IMR-90 (cell line): ENCODE results near the gene KLHL4. TPM values are rescaled to one million over a fixed set of nuclear protein-coding genes. Genes with fewer than 3 reads are reported as not detected.
"Not testable (repeated sequence)": the region's sequence is repeated elsewhere in the genome, so short reads cannot be mapped to it uniquely, and the experiment has no call there.

Experiments
- ATAC-seq: fragments of 200-7000 bp; cut with Tn5 transposase; 2 replicates; pipeline ENCODE4 v1.9.1; 2020; ENCODE audit warnings: low read depth, mild to moderate bottlenecking, moderate library complexity
- BruUV-seq: library from RNA; stranded (reverse); fragments of 400-500 nt; replicated peaks from 2 replicates; lab custom pipeline; 2021; lab: Mats Ljungman, UMichigan
- CTCF ChIA-PET: fragments of 300-600 bp; formaldehyde crosslinking; extraction: SDS; loops from one replicate; lab custom pipeline; 2021; ENCODE audit warnings: antibody characterized with exemption; lab: Yijun Ruan, JAX
- POLR2A ChIA-PET: fragments of 300-600 bp; sonication (Branson Sonifier 250); formaldehyde crosslinking; loops from one replicate; lab custom pipeline; 2022; ENCODE audit warnings: antibody characterized with exemption; ENCODE audit not compliant: unreplicated experiment; lab: Charles Lee
- DNase-seq: peaks from one replicate; pipeline ENCODE4 v3.0.0; 2013
- H2AFZ ChIP-seq: replicated peaks from 2 replicates; pipeline ENCODE3; 2013; ENCODE audit warnings: low read length, mild to moderate bottlenecking; ENCODE audit not compliant: poor library complexity
- H2AK5ac ChIP-seq: 2 replicates; pipeline ENCODE4 v1.6.1; 2013; ENCODE audit warnings: low read depth, low read length, inconsistent platforms
- H2AK9ac ChIP-seq: replicated peaks from 2 replicates; pipeline ENCODE3; 2013; ENCODE audit warnings: mild to moderate bottlenecking, low read depth, low read length, moderate library complexity; ENCODE audit not compliant: poor library complexity
- H2BK120ac ChIP-seq: 2 replicates; pipeline ENCODE4 v1.6.1; 2013; ENCODE audit warnings: low read depth, low read length, inconsistent platforms
- H2BK15ac ChIP-seq: 3 replicates; pipeline ENCODE4 v1.6.1; 2013; ENCODE audit warnings: low read depth, low read length, inconsistent platforms
- H2BK20ac ChIP-seq: 2 replicates; pipeline ENCODE4 v1.6.1; 2013; ENCODE audit warnings: low read depth, mild to moderate bottlenecking, inconsistent platforms, low read length, moderate library complexity
- H2BK5ac ChIP-seq: 2 replicates; pipeline ENCODE4 v1.6.1; 2013; ENCODE audit warnings: mild to moderate bottlenecking, low read depth, low read length, inconsistent platforms; ENCODE audit not compliant: poor library complexity, severe bottlenecking
- H3K14ac ChIP-seq: replicated peaks from 2 replicates; pipeline ENCODE4 v1.6.1; 2013; ENCODE audit warnings: low read depth, low read length, inconsistent platforms
- H3K18ac ChIP-seq: 2 replicates; pipeline ENCODE4 v1.6.1; 2013; ENCODE audit warnings: low read depth, low read length, control low read depth
- H3K23ac ChIP-seq: 2 replicates; pipeline ENCODE4 v1.6.1; 2013; ENCODE audit warnings: low read depth, low read length, inconsistent platforms
- H3K27ac ChIP-seq: 2 replicates; pipeline ENCODE4 v1.5.1; 2013; ENCODE audit warnings: mild to moderate bottlenecking, control low read depth, low read length; ENCODE audit not compliant: insufficient read depth
- H3K27me3 ChIP-seq: 2 replicates; pipeline ENCODE4 v1.6.1; 2013; ENCODE audit warnings: low read length; ENCODE audit not compliant: control insufficient read depth, insufficient read depth
- H3K36me3 ChIP-seq: 2 replicates; pipeline ENCODE4 v1.6.1; 2013; ENCODE audit warnings: low read length, mixed read lengths; ENCODE audit not compliant: control insufficient read depth, insufficient read depth
- H3K4ac ChIP-seq: 2 replicates; pipeline ENCODE4 v1.6.1; 2013; ENCODE audit warnings: low read depth, low read length, inconsistent platforms
- H3K4me1 ChIP-seq: 2 replicates; pipeline ENCODE4 v1.6.1; 2013; ENCODE audit warnings: low read length, mixed read lengths; ENCODE audit not compliant: control insufficient read depth, insufficient read depth
- H3K4me2 ChIP-seq: 2 replicates; pipeline ENCODE4 v1.6.1; 2013; ENCODE audit warnings: low read depth, mild to moderate bottlenecking, control low read depth, low read length, moderate library complexity
- H3K4me3 ChIP-seq: 2 replicates; pipeline ENCODE4 v1.5.1; 2013; ENCODE audit warnings: low read depth, mild to moderate bottlenecking, control low read depth, low read length, moderate library complexity; ENCODE audit not compliant: insufficient read depth
- H3K56ac ChIP-seq: 2 replicates; pipeline ENCODE4 v1.6.1; 2013; ENCODE audit warnings: low read length, inconsistent platforms; ENCODE audit not compliant: insufficient read depth; ENCODE audit errors: extremely low read depth
- H3K79me1 ChIP-seq, 2 experiments: 2 replicates each; pipeline ENCODE4 v1.6.1; 2013; ENCODE audit warnings: low read length in 2 of 2, inconsistent platforms in 1 of 2, low read depth in 1 of 2
- H3K9ac ChIP-seq: 2 replicates; pipeline ENCODE4 v1.6.1; 2013; ENCODE audit warnings: low read depth, low read length, control low read depth
- H3K9me1 ChIP-seq: 2 replicates; pipeline ENCODE4 v1.6.1; 2013; ENCODE audit warnings: low read length, inconsistent platforms; ENCODE audit not compliant: insufficient read depth
- H3K9me3 ChIP-seq: 2 replicates; pipeline ENCODE4 v1.6.1; 2013; ENCODE audit warnings: low read length; ENCODE audit not compliant: control insufficient read depth, insufficient read depth
- H4K20me1 ChIP-seq: 2 replicates; pipeline ENCODE4 v1.6.1; 2013; ENCODE audit warnings: low read length, inconsistent platforms; ENCODE audit not compliant: insufficient read depth
- H4K5ac ChIP-seq: 2 replicates; pipeline ENCODE4 v1.6.1; 2013; ENCODE audit warnings: mild to moderate bottlenecking, low read depth, low read length, control low read depth
- H4K8ac ChIP-seq, 2 experiments: 2 replicates each; pipeline ENCODE4 v1.6.1; 2013; ENCODE audit warnings: low read depth in 2 of 2, low read length in 2 of 2, control low read depth in 1 of 2, inconsistent platforms in 1 of 2
- H4K91ac ChIP-seq: 2 replicates; pipeline ENCODE4 v1.6.1; 2013; ENCODE audit warnings: low read depth, low read length, inconsistent platforms; ENCODE audit not compliant: insufficient read depth
- CEBPB ChIP-seq: IDR thresholded peaks from 2 replicates; pipeline ENCODE4 v1.6.1; 2012; ENCODE audit warnings: low read depth, low read length, improper control_type of control experiment
- WGBS, 2 experiments: methylation state at CpG; one replicate each; pipeline versions ENCODE4 v1.1.5 to v1.1.7; 2013; ENCODE audit warnings: missing lambda C conversion rate in 2 of 2; ENCODE audit not compliant: insufficient read length in 1 of 2; ENCODE audit errors: extremely low coverage in 2 of 2; 5-methylcytosine and 5-hydroxymethylcytosine counted together
- dilution Hi-C: fragments of 300-500 bp; cut with HindIII; formaldehyde crosslinking; loops from one replicate; pipeline ENCODE4 v1.14.3; 2018; ENCODE audit warnings: low sequenced_read_pairs; ENCODE audit not compliant: unreplicated experiment
- in situ Hi-C: fragments of 300-500 bp; cut with MboI; formaldehyde crosslinking; loops from 3 replicates; pipeline ENCODE4 v1.14.3; 2019; ENCODE audit warnings: low sequenced_read_pairs, inconsistent platforms, mixed read lengths
- intact Hi-C: fragments of 100-400 bp; cut with micrococcal nuclease; formaldehyde crosslinking; loops from 2 replicates; pipeline ENCODE4 v1.10.0; 2022
- polyA plus RNA-seq, 3 experiments: library from polyadenylated mRNA; depleted of rRNA; stranded (reverse); fragments of >200 nt; gene quantifications; 2 replicates each; pipeline ENCODE4 v1.2.3, GENCODE V29; 2012; ENCODE audit warnings: low replicate concordance in 1 of 3
- total RNA-seq: library from RNA; depleted of rRNA; stranded (reverse); fragments of >200 nt; gene quantifications from 2 replicates; pipeline ENCODE4 v1.2.3, GENCODE V29; 2012

KLHL4 gene
- total and polyA plus RNA-seq, 2 of the 4 experiments (the other 2 are of a cell fraction), result 0.50 to 1.4 TPM

DNA sequence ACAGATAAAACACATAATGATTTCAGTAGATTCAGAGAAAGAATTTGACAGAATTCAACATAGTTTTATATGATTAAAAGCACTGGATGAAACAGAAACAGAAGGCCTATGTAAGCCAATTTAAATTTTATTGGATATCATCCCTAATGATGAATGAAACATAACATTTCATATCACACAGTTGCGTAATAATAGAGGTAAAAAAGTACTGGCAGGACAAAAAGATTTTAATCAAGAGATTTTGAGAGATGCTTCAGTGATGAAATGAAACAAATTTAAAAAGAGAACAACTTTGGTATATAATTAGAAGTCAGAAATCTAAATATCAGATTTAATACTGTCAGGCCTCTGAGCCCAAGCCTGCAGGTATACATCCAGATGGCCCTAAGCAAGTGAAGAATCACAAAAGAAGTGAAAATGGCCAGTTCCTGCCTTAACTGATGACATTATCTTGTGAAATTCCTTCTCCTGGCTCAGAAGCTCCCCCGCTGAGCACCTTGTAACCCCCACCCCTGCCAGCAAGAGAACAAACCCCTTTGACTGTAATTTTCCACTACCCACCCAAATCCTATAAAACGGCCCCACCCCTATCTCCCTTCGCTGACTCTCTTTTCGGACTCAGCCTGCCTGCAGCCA lies 170.6 kb downstream of the KLHL4 start:
- H2BK15ac ChIP-seq, H2BK5ac ChIP-seq, H3K23ac ChIP-seq, H3K9ac ChIP-seq, H3K9me1 ChIP-seq, H4K8ac ChIP-seq, H3K4me3 ChIP-seq, H2BK20ac ChIP-seq, DNase-seq, intact Hi-C loops, dilution Hi-C loops, H2AFZ ChIP-seq, H3K36me3 ChIP-seq, H2AK9ac ChIP-seq, H2BK120ac ChIP-seq, CTCF ChIA-PET, H4K5ac ChIP-seq, ATAC-seq, H3K14ac ChIP-seq, H2AK5ac ChIP-seq, in situ Hi-C loops, H3K4me2 ChIP-seq, H4K20me1 ChIP-seq, BruUV-seq, H3K9me3 ChIP-seq, H3K18ac ChIP-seq, H3K4me1 ChIP-seq, H3K56ac ChIP-seq, H3K4ac ChIP-seq, H3K27ac ChIP-seq, H4K91ac ChIP-seq, POLR2A ChIA-PET, H3K27me3 ChIP-seq, H3K79me1 ChIP-seq: not testable (repeated sequence)
- 80% methylated on average over 1 of the region's 5 CpGs; no CpG with 5 or more reads in 1 of the 2 experiments for WGBS, 2 experiments
- TF ChIP-seq CEBPB, result peak; percentile 46; the same call in 1 of the 2 replicates

DNA sequence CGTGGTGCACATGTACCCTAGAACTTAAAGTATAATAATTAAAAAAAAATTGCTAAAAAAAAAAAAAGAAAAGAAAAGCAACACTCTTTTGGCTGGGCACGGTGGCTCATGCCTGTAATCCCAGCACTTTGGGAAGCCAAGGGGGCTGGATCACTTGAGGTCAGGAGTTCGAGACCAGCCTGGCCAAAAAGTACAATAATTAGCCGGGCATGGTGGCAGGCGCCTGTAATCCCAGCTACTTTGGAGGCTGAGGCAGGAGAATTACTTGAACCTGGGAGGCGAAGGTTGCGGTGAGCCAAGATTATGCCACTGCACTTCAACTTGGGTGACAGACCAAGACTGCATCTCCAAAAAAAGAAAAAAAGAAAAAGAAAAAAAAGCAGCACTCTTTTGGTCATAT lies 171.6 kb downstream of the KLHL4 start:
- H2AK5ac ChIP-seq, H2BK15ac ChIP-seq, H3K18ac ChIP-seq, H3K4ac ChIP-seq, H4K20me1 ChIP-seq, in situ Hi-C loops, H3K14ac ChIP-seq, H3K27ac ChIP-seq, H3K56ac ChIP-seq, H3K4me2 ChIP-seq, H2AK9ac ChIP-seq, ATAC-seq, H2AFZ ChIP-seq, H2BK20ac ChIP-seq, CTCF ChIA-PET, DNase-seq, H3K4me1 ChIP-seq, H4K8ac ChIP-seq, H3K36me3 ChIP-seq, intact Hi-C loops, H4K91ac ChIP-seq, H2BK120ac ChIP-seq, H3K79me1 ChIP-seq, POLR2A ChIA-PET, H3K23ac ChIP-seq, H3K9me3 ChIP-seq, H2BK5ac ChIP-seq, H3K27me3 ChIP-seq, dilution Hi-C loops, BruUV-seq, H3K9me1 ChIP-seq, H4K5ac ChIP-seq, H3K4me3 ChIP-seq, H3K9ac ChIP-seq: not testable (repeated sequence)
- no CpG with 5 or more reads among the region's 7 CpGs for WGBS, 2 experiments
